ENCODE results near the gene C16orf96. TPM values are rescaled to one million over a fixed set of nuclear protein-coding genes. Genes with fewer than 3 reads are reported as not detected.

C16orf96 gene
- total RNA-seq, 2 experiments from 2014 or later = 0.13 TPM

DNA sequence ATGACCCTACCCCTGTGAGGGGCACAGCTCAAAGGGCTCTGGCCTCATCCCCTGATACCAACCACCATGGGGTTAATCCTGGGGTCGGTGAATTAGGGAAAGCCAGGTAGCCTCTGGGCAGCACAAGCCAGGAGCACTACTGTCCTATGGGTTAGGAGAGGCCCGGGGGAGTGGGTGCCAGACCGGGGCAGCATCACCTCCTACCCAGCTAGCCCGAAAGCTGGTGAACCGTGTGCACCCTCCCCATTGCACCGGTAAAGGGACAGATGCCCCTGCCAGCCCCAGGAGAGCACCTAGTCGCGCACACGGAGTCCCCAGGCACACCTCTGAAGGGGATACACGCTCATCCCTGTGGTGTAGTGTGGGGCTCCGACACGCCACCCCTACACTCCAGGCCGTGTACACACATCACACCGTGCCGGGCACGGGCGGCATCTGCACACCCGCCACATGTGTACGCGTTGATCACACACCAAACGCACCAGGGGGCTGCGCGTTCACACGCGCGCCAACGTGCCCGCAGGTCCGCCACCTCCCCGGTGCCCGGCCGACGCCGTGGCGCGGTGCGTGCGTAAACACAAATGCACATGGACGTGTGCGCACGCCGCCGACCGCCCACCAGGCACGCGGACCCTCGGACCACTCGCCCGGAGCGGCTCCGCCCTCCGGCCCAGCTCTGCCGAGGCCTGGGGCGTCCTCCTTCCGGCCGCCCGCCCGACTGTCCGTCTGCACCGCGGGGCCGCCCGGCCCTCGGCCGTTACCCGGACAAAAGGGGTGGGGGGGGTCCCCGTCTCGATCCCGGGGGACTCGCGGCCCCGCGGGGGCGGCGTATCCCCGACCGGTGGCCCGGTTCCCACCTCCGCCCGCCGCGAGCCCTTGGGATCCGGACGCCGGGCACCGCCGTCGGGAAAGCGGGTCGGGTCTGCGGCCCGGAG lies 57.8 kb downstream of the C16orf96 start:
- ChIA-PET POLR2A (no interaction called here), CTCF (interaction anchor here (0.6 to 1.3 kb wide), 3 partner anchors 10 to 36 kb away, joined by 3 to 4 read pairs (median 4); no protein-coding TSS in a partner anchor)
- H3K27ac Mint-ChIP-seq = no peak overlapping the region
- peak; percentile 48 for DNase-seq
- H3K9me3 Mint-ChIP-seq (ENCODE audit: insufficient read depth) = no peaks in the 10 kb centered on the region
- no peak for ATAC-seq
- peak overlapping the region; percentile 73 for H3K4me3 Mint-ChIP-seq
- no peaks in the 10 kb centered on the region for H3K36me3 Mint-ChIP-seq (ENCODE audit: low read depth)
- peaks cover 42% of the 10 kb centered on the region for H3K4me1 Mint-ChIP-seq (ENCODE audit: low read depth)
- no peaks in the 10 kb centered on the region for H3K27me3 Mint-ChIP-seq (ENCODE audit: low read depth)

DNA sequence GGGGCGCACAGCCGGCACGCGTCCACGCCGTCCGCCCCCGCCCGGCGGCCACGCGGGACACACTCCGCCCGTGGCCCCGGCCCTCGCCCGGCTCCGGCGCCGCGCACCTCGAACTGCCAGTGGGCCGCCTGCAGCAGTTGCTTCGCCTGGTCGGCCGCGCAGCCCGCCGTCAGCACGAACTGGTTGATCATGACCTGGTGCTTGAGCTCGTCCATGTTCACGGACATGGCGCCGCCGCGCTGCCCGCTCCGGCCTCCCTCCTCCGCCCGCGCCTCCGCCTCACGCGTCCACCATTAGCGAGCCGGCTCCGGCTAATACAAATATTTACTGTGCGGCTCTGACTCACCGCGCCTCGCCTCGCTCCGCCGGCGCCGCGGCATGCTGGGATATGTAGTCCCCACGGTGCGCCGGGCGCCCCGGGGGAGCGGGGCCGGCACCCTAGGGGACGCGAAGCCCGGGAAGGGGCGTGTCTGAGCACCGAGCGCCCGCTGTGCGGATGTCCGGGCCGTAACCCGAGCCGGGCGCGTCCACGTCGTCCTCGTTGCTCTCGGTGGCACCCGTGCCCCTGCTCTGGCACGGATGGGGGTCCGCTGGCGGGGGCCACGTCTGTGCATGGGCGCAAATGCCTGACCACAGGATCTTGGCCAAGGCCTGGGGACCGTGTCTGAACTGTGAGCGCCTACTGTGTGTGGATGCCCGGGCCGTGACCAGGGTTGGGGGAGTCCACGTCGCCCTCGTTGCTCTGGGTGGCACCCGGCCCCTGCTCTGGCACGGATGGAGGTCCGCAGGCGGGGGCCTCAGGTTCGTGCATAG lies 58.6 kb downstream of the C16orf96 start, which contains the start of gene UBALD1:
UBALD1 (minus strand) TSS at position 318 of the 813 bp plus-strand sequence; CDS start at position 227, 91 bp downstream.
- Mint-ChIP-seq H3K27me3 (ENCODE audit: low read depth) (no peaks in the 10 kb centered on the region), H3K27ac (peak within 1 kb of the TSS; percentile 85), H3K4me1 (ENCODE audit: low read depth) (peaks cover 44% of the 10 kb centered on the region), H3K36me3 (ENCODE audit: low read depth) (no peaks in the 10 kb centered on the region), H3K4me3 (peak within 1 kb of the TSS; percentile 89), H3K9me3 (ENCODE audit: insufficient read depth) (no peaks in the 10 kb centered on the region)
- ChIA-PET CTCF (interaction anchor here (1.3 kb wide), 1 partner anchor 156 kb away, joined by 3 read pairs; no protein-coding TSS in a partner anchor), POLR2A (no interaction called here)
- ATAC-seq (peak; percentile 63), DNase-seq (peak; percentile 84)

DNA sequence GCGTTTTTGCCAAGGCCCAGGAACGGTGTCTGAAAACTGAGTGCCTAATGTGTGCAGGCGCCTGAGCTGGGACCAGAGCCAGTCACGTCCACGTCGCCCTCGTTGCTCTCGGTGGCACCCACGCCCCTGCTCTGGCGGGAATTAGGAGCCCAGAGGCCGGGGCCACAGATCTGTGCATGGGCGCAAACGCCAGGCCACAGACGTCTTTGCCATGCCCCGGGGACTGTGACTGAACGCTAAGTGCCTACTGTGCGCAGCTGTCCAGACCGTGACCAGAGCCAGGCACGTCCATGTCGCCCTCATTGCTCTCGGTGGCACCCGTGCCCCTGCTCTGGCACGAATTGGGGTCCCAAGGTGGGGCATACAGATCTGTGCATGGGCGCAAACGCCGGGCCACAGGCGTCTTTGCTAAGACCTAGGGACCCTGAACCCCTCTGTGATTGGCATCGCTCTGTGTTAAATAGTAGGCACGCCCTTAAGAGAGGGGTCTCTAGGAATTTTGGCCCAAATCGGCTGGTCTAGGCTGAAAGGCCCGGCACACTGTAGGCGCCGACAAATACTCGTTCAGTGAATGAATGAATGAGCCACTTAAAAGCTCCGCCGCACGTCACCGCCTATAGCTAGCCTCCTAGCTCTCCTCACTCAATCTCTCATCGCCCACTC lies 59.4 kb downstream of the C16orf96 start:
- Mint-ChIP-seq H3K9me3 (ENCODE audit: insufficient read depth) (no peaks in the 10 kb centered on the region), H3K27me3 (ENCODE audit: low read depth) (no peaks in the 10 kb centered on the region), H3K4me1 (ENCODE audit: low read depth) (peaks cover 44% of the 10 kb centered on the region), H3K27ac (peak overlapping the region; percentile 85), H3K36me3 (ENCODE audit: low read depth) (no peaks in the 10 kb centered on the region), H3K4me3 (peak overlapping the region; percentile 89)
- POLR2A ChIA-PET = interaction anchor here (0.6 to 2.1 kb wide), 6 partner anchors 9 to 140 kb away, joined by 3 to 8 read pairs (median 4); partner anchors contain the start of genes HMOX2 and MGRN1
- CTCF ChIA-PET = interaction anchor here (0.8 to 2.5 kb wide), 7 partner anchors 10 to 345 kb away, joined by 3 to 27 read pairs (median 7); partner anchors contain the start of gene MGRN1
- no peak for DNase-seq
- no peak for ATAC-seq

DNA sequence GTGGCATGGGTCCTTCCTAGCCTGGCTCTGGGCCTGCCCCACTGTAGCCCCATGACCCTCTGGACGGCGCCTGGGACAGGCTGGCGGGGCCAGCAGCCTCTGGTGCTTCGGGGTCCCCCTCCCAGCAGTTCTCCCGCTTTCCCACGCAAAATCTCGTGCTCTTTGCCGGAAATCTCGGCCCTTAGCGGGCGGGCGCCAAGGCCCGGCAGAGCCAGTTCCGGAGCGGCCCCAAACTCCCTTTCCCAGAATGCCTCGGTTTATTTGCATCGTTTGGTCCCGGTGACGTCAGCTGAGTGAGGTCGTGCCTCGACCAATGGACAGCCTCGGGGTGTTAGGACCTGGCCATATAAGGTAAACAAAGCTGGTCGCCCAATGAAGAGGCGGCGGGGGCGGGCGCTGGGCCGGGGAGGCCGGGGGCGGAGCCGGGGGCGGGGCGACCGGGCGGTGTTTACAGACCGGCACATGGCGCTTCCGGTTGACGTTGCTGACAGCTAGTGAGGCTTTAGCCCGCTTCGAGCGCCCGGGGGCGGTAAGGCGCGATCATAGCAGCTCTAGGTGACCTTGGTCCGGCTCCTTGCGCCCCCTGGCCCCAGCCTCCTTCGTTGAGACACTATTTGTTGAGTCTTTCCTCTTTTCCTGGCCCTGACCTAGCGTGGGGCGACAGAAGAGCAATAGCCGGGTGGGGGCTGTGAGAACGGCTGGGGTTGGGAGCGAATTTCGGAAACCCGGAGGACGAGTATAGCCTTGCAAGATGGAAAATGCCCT lies 60.1 kb downstream of the C16orf96 start:
- CTCF ChIA-PET = interaction anchor here (0.7 to 2.5 kb wide), 15 partner anchors 9 to 345 kb away, joined by 3 to 27 read pairs (median 4); partner anchors contain the start of genes HMOX2, MGRN1 and ZNF500
- no peaks in the 10 kb centered on the region for H3K9me3 Mint-ChIP-seq (ENCODE audit: insufficient read depth)
- peak overlapping the region; percentile 97 for H3K4me3 Mint-ChIP-seq
- no peaks in the 10 kb centered on the region for H3K36me3 Mint-ChIP-seq (ENCODE audit: low read depth)
- POLR2A ChIA-PET = interaction anchor here (0.6 to 2.1 kb wide), 10 partner anchors 9 to 141 kb away, joined by 3 to 8 read pairs (median 3); partner anchors contain the start of genes HMOX2 and MGRN1
- H3K27me3 Mint-ChIP-seq (ENCODE audit: low read depth) = no peaks in the 10 kb centered on the region
- DNase-seq = peak; percentile 100
- peak; percentile 91 for ATAC-seq
- H3K27ac Mint-ChIP-seq = peak overlapping the region; percentile 99
- H3K4me1 Mint-ChIP-seq (ENCODE audit: low read depth) = peaks cover 44% of the 10 kb centered on the region

DNA sequence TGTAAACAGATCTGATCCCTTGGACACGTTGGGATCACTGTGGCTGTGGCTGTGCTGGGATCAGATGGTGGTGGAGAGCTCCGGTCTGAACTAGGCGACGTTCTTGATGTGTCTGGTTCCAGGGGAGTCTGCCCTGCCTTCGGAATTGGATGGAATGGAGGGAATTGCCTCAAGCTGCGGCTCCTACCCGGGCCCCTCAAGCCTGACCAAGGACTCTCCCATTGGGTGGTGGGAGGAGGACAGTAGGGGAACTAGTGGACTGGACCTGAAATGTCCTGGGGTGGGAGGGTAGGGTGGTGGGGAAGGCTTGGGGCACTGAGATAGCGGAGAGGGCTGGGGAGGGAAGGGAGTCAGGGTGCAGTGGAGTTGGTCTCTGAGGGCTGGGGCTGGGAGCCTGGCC lies 61.7 kb downstream of the C16orf96 start:
- ATAC-seq (no peak), DNase-seq (no peak)
- CTCF ChIA-PET = interaction anchor here (1.0 to 2.5 kb wide), 4 partner anchors 20 to 215 kb away, joined by 3 to 7 read pairs (median 4); no protein-coding TSS in a partner anchor
- peaks cover 43% of the 10 kb centered on the region for H3K4me1 Mint-ChIP-seq (ENCODE audit: low read depth)
- H3K9me3 Mint-ChIP-seq (ENCODE audit: insufficient read depth) = no peaks in the 10 kb centered on the region
- peak overlapping the region; percentile 34 for H3K27ac Mint-ChIP-seq
- POLR2A ChIA-PET = no interaction called here
- H3K36me3 Mint-ChIP-seq (ENCODE audit: low read depth) = no peaks in the 10 kb centered on the region
- H3K27me3 Mint-ChIP-seq (ENCODE audit: low read depth) = no peaks in the 10 kb centered on the region
- peak overlapping the region; percentile 31 for H3K4me3 Mint-ChIP-seq

DNA sequence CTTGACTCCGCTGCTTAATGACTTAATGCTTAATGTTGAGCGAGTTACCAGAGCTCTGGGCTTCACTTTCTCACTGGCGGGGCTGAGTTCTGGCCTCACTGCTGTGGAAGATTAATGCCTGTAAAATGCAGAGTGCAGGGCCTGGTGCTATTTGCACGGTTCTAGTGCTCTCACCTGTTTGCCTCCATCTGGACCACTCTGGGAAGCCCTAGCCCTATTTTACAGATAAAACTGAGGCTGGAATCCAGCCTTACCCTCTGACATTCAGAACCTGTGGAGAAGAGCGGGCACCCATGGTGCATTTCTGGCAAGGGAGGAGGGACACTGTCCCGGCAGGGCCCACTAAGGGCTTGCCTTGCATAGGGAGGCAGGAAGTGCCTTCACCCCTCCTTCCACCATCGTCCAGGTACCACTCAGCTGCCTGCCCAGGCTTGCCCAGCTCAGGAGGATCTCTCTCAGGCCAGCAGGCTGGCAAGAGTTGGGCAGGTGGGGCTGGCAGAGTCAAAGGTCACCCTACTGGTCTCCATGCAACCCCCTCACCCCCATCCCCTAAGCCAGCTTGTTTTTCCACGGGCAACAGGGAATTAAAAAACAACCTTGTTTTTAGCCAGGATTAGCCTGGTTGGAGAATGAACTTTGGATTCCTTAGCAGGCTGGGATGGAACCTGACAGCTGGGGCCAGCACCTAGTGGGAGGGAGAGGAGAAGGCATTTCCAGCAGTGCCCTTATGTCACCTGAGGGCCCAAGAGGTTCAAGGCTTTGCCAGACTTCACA lies 62.7 kb downstream of the C16orf96 start:
- Mint-ChIP-seq H3K27me3 (ENCODE audit: low read depth) (no peaks in the 10 kb centered on the region), H3K9me3 (ENCODE audit: insufficient read depth) (no peaks in the 10 kb centered on the region), H3K36me3 (ENCODE audit: low read depth) (no peaks in the 10 kb centered on the region), H3K4me1 (ENCODE audit: low read depth) (peaks cover 46% of the 10 kb centered on the region), H3K4me3 (no peak overlapping the region), H3K27ac (peak overlapping the region; percentile 34)
- POLR2A ChIA-PET = interaction anchor here (1.1 kb wide), 1 partner anchor 202 kb away, joined by 4 read pairs; the partner anchor contains the start of gene CORO7
- DNase-seq (no peak), ATAC-seq (no peak)
- CTCF ChIA-PET = interaction anchor here (1.0 to 1.2 kb wide), 2 partner anchors 113 to 141 kb away, joined by 3 to 4 read pairs; no protein-coding TSS in a partner anchor

DNA sequence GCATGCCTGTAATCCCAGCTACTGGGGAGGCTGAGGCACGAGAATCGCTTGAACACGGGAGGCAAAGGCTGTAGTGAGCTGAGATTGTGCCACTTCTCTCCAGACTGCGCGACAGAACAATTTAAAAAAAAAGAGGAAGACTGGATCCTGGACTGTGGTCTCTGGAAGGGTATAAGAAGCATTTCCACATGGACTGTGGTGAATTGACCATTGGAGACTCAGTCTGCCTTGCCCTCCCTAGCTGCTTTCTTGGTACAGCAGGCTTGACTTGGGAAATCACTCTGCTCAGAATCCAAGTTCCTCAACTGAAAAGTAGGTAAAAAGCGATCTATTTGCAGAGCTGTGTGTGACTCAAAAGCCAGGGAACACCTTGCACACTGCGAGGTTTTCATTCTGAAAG lies 67.5 kb downstream of the C16orf96 start:
- DNase-seq (no peak), ATAC-seq (no peak)
- Mint-ChIP-seq H3K27me3 (ENCODE audit: low read depth) (no peaks in the 10 kb centered on the region), H3K9me3 (ENCODE audit: insufficient read depth) (no peaks in the 10 kb centered on the region), H3K4me3 (peak overlapping the region; percentile 99), H3K27ac (peak overlapping the region; percentile 99), H3K36me3 (ENCODE audit: low read depth) (peaks cover 18% of the 10 kb centered on the region), H3K4me1 (ENCODE audit: low read depth) (peaks cover 40% of the 10 kb centered on the region)
- ChIA-PET CTCF (interaction anchor here (0.8 to 3.1 kb wide), 24 partner anchors 7 to 332 kb away, joined by 3 to 32 read pairs (median 5); partner anchors contain the start of genes ANKS3, CORO7, DNAAF8 and HMOX2), POLR2A (interaction anchor here (0.7 to 1.1 kb wide), 3 partner anchors 38 to 119 kb away, joined by 3 read pairs; partner anchors contain the start of gene CDIP1)

DNA sequence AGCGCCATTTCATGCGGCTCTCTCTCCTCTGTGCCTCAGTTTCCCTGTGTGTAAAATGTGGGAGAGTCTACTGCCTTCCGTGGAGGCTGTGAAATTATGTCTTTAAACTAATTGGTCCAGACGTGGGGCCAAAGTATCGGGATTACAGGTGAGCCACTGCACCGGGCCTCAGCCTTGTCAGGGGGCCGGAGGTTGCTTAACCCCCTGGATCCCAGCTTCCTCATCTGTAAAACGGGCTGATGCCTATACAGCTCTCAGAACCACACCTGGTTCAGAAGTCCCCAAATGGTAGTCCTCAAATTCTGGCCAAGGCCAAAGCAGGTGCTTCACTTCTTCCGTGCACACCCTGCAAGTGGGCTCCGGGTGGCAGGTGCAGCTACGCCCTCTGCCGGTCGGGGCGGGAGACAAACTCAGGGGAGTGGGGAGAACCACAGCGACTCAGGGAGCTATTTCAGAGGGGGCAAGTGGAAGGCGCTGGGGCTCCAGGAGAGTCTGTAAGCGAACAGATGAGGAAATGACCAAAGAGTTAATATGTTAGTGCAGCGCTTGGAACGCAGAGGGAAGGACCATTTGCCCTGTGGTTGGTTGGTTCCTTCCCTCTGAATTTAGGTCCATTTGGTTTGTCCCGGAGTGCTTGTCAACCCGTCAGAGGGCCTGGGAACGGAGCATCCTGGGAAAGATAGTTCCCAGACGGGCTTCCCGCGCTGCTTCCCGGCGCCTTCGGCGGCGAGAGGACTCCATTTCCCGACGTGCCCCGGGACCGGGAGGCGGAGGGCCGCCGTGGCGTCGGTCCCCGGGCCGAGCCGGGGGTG lies 68.1 kb downstream of the C16orf96 start, which contains the start of gene MGRN1:
MGRN1 (plus strand) TSS at position 812 of the 812 bp plus-strand sequence. CDS start 135 bp downstream, outside the sequence.
- H3K4me3 Mint-ChIP-seq = peak within 1 kb of the TSS; percentile 99
- peaks cover 22% of the 10 kb centered on the region for H3K36me3 Mint-ChIP-seq (ENCODE audit: low read depth)
- H3K4me1 Mint-ChIP-seq (ENCODE audit: low read depth) = peaks cover 36% of the 10 kb centered on the region
- H3K27ac Mint-ChIP-seq = peak within 1 kb of the TSS; percentile 99
- ATAC-seq (peak; percentile 89), DNase-seq (peak; percentile 95)
- CTCF ChIA-PET = interaction anchor here (0.6 to 3.1 kb wide), 29 partner anchors 8 to 351 kb away, joined by 3 to 32 read pairs (median 5); partner anchors contain the start of genes ANKS3, CORO7, DNAAF8 and HMOX2
- POLR2A ChIA-PET = interaction anchor here (0.6 to 1.4 kb wide), 7 partner anchors 8 to 149 kb away, joined by 3 to 5 read pairs (median 3); partner anchors contain the start of genes CDIP1 and HMOX2
- no peaks in the 10 kb centered on the region for H3K27me3 Mint-ChIP-seq (ENCODE audit: low read depth)
- H3K9me3 Mint-ChIP-seq (ENCODE audit: insufficient read depth) = no peaks in the 10 kb centered on the region
